ENCODE data around the gene LASP1NB.
"Not testable (repeated sequence)": the region's sequence is repeated elsewhere in the genome, so short reads cannot be mapped to it uniquely, and the experiment has no call there.

The LASP1NB gene

DNA sequence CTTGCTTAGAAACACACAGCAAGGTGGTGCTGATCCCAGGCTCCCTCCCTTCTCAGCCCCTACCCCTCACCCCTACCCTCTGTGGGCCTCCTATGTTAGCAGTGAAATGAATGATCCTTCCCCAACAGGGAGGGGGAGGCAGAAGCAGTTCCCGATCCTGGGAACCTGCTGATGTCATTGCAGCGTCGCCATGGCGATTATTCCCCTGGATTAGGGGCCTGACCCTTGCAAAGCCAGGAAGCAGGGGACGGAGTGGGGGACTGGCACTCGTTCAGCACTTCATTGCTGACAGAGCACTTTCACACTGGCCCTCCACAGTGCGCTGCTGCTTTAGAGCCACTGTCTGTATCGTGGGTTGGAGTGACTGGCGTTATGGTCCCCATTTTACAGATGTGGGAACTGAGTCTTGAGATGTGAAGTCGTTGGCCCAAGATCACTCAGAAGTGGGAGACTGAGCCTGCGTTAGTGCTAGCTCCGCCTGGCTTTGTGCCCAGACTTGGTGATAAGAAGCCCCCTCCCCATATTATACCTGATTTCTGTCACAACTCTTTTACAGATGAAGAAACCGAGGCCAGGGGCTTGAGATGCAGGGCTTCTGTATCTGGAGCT lies 29.0 kb upstream of the LASP1NB start:
- in situ Hi-C loops (cut with MboI; ENCODE audit: low sequenced_read_pairs): no loop called here

GRCh38 chr17:38897176-38897575 lies 28.2 kb upstream of the LASP1NB start:
- in situ Hi-C loops (cut with MboI; ENCODE audit: low sequenced_read_pairs): no loop called here

DNA sequence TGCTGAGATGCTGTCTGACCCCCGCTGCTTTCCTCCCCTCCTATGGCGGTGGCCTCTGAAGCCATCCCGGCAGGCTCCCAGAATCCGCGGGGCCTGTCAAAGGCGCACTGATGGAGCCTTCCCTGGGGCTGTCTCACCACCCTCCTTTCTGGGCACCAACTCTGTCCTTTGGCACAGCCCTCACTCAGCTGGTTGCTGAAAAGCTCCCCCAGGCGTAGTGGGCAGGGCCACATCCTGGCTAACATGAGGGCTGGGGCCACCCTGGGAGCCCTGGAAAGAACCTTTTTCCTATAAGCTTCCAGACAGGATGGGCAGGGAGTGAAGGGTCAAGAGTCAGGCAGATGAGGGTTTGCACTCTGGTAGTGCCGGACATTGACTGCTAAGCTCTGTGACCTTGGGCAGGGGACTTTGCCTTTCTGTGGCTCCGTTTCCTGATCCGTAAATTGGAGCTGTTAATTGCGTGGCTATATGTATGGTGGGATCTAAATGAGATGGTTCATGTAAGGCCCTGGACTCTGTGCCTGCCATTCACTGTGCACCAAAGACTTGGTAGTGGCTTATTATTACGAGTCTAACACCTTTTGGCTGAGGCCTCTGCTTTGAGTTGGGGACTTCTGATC lies 27.6 kb upstream of the LASP1NB start:
- in situ Hi-C loops (cut with MboI; ENCODE audit: low sequenced_read_pairs): no loop called here

DNA sequence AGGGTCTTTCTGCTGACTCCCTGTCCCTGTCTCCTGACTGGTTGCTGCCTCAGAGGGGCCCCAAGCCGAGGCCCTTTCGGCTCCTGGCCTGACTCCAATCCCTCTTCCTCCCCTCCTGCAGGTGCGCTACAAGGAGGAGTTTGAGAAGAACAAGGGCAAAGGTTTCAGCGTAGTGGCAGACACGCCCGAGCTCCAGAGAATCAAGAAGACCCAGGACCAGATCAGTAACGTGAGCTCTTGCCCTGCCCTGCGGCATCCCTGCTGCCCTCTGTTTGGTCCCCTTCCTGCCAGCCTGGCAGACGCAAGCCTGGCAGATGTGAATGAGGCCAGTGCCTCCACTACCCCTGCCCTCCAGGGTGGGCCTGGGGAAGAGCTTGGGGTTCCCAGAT lies 27.1 kb upstream of the LASP1NB start:
- in situ Hi-C loops (cut with MboI; ENCODE audit: low sequenced_read_pairs): no loop called here

- in situ Hi-C loops (cut with MboI; ENCODE audit: low sequenced_read_pairs): no loop called here
These were observed 26.5 kb upstream of the LASP1NB start for GRCh38 chr17:38898812-38899348.

GRCh38 chr17:38899421-38899820 lies 26.0 kb upstream of the LASP1NB start:
- in situ Hi-C loops (cut with MboI; ENCODE audit: low sequenced_read_pairs): no loop called here

GRCh38 chr17:38900978-38901656 lies 24.3 kb upstream of the LASP1NB start:
- in situ Hi-C loops (cut with MboI; ENCODE audit: low sequenced_read_pairs): no loop called here

- in situ Hi-C loops (cut with MboI; ENCODE audit: low sequenced_read_pairs): no loop called here
These were observed 22.0 kb upstream of the LASP1NB start for GRCh38 chr17:38903404-38903803.

- in situ Hi-C loops (cut with MboI; ENCODE audit: low sequenced_read_pairs): no loop called here
These were observed 20.5 kb upstream of the LASP1NB start for GRCh38 chr17:38904892-38905291.

DNA sequence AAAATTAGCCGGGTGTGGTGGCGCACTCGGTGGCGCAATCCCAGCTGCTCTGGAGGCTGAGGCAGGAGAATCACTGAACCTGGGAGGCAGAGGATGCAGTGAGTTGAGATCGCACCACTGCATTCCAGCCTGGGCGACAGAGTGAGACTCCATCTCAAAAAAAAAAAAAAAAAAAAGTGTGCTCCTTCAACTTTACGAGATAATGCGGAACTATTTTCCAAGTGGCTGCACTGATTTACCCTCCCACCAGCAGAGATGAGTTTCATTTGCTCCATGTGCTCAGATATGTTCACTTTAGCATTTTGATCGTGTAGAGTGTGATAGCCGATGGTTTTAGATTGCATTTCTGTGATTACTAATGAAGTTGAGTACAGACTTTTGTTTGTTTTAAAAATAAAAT lies 20.0 kb upstream of the LASP1NB start:
- in situ Hi-C loops (cut with MboI; ENCODE audit: low sequenced_read_pairs): no loop called here

GRCh38 chr17:38906460-38907228 lies 18.8 kb upstream of the LASP1NB start:
- in situ Hi-C loops (cut with MboI; ENCODE audit: low sequenced_read_pairs): no loop called here

DNA sequence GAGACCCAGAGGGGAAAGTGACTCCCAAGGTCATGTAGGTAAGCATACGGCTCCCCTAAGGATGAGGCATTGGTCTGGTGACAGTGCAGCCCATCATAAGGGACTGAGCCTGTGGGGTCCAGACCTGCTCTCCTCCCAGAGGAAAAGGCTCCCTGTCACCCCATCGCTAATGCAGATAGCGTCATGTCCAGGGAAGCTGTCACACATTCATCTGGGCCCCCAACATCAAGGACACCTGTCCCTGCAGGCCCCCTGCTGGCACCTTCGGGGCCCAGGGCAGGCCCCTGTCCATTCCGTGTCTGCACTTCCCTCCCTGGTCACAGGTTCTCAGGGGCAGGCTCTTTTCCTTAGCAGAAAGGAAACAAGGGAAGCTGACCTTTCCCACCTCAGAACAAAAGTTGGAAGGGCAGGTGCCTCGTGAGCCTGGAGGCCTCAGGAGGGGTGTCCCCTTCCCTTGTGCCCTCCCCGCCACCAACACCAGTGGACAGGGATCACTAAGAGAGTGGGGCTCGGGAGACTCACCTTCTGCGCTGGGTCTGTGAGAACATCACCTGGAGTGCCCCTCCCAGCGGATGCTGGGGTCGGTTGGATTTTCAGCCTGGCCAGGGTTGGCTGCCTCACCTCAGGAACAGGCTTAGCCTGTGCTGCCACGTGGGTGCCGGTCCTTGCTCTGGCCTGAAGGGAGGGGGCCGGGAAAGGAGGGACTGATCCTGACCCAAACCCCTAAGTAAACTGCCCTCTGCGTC lies 17.3 kb upstream of the LASP1NB start:
- in situ Hi-C loops (cut with MboI; ENCODE audit: low sequenced_read_pairs): no loop called here

GRCh38 chr17:38908676-38909181 lies 16.7 kb upstream of the LASP1NB start:
- in situ Hi-C loops (cut with MboI; ENCODE audit: low sequenced_read_pairs): no loop called here

GRCh38 chr17:38910325-38910724 lies 15.1 kb upstream of the LASP1NB start:
- in situ Hi-C loops (cut with MboI; ENCODE audit: low sequenced_read_pairs): no loop called here

DNA sequence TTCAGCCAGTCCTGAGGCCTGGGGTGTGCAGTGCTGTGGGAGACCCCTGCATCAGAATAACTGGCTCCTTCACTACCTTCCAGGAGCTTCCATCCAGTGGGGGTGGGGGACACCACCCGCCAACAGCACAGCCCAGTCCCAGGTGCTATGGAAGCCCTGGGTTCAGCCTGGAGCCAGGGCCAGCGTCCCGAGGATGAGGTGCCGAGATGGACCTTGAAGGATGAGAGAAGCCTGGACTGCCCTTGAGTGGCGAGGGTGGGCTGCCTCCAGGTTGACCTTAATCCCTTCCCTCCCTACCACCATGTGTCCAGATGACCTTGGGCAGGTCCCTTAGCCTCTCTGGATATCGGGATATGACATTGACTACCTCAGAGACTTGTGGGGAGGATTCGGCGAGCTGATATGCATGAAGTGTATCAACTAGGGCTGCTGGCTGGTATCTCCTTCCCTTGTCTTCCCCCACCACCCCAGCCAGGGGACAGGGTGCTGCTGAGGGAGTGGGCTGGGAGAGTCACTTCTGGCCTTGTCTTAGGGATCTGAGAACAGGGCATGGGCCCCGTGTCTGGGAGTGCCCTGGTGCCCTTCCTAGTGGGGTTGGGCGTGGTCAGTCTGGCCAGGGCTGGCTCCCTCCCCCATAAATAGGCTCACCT lies 14.2 kb upstream of the LASP1NB start:
- in situ Hi-C loops (cut with MboI; ENCODE audit: low sequenced_read_pairs): no loop called here

DNA sequence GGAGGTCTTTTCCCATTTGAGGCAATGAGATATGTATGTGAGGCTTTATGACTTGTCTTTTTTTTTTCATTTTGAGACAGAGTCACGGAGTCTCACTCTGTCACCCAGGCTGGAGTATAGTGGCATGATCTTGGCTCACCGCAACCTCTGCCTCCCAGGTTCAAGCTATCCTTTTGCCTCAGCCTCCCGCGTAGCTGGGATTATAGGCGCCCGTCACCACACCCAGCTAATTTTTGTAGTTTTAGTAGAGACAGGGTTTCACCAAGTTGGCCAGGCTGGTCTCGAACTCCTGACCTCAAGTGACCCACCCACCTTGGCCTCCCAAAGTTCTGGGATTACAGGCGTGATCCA lies 13.7 kb upstream of the LASP1NB start:
- in situ Hi-C loops (cut with MboI; ENCODE audit: low sequenced_read_pairs): not testable (repeated sequence)

DNA sequence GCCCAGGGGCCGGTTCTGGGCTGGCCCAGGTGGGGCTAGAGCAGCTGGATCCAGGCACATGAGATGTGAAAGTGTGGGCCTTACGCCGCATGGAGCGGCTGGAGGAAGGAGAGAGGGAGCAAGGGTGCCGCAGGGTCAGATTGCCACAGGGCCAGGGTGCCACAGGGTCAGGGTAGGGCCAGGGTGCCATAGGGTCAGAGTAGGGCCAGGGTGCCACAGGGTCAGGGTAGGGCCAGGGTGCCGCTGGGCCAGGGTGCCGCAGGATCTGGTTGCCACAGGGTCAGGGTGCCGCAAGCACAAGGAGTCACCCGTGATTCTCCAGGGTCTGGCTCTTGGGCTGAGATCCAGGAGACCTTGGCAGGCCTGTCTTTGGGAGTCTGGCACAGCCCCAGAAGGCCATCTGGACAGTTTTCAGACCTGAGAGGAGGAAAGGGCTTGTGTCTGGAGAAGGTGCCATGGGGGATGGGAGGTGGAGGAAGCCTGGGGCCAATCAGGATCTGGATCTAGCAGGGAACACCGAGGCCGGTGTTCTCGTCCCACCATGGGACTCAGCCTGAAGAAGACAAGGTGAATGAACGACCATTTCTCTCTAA lies 13.1 kb upstream of the LASP1NB start:
- in situ Hi-C loops (cut with MboI; ENCODE audit: low sequenced_read_pairs): no loop called here

- in situ Hi-C loops (cut with MboI; ENCODE audit: low sequenced_read_pairs): no loop called here
These were observed 10.4 kb upstream of the LASP1NB start for GRCh38 chr17:38914741-38915638.

GRCh38 chr17:38915639-38915995 lies 9.8 kb upstream of the LASP1NB start:
- in situ Hi-C loops (cut with MboI; ENCODE audit: low sequenced_read_pairs): no loop called here
